T-helper 22 cell (primary cell): Measurements from ENCODE around the gene SART3.
"Not testable (repeated sequence)": the region's sequence is repeated elsewhere in the genome, so short reads cannot be mapped to it uniquely, and the experiment has no call there.

Source experiments
- DNase-seq: peaks from one replicate; pipeline ENCODE4 v3.0.0-alpha.2; 2020; ENCODE audit warnings: low read depth

Gene SART3

GRCh38 chr12:108578813-108579212 lies 17.8 kb upstream of the SART3 start:
- DNase-seq = no peak

- no peak for DNase-seq
These were observed 17.3 kb upstream of the SART3 start for GRCh38 chr12:108578264-108578663.

GRCh38 chr12:108577458-108577857 lies 16.5 kb upstream of the SART3 start:
- DNase-seq = no peak

GRCh38 chr12:108576660-108577234 lies 15.8 kb upstream of the SART3 start:
- no peak for DNase-seq

- no peak for DNase-seq
These were observed 14.4 kb upstream of the SART3 start for GRCh38 chr12:108575199-108575912.

- DNase-seq = not testable (repeated sequence)
These were observed 13.3 kb upstream of the SART3 start for GRCh38 chr12:108574276-108574675.

GRCh38 chr12:108573317-108573716 lies 12.3 kb upstream of the SART3 start:
- DNase-seq = no peak

- DNase-seq = no peak
These were observed 11.3 kb upstream of the SART3 start for GRCh38 chr12:108572166-108572790.

GRCh38 chr12:108571609-108572165 lies 10.7 kb upstream of the SART3 start:
- DNase-seq = no peak

- DNase-seq = no peak
These were observed 10.0 kb upstream of the SART3 start for GRCh38 chr12:108570743-108571608.

GRCh38 chr12:108568338-108569154 lies 7.6 kb upstream of the SART3 start:
- peak; percentile 56 for DNase-seq

GRCh38 chr12:108567406-108568337 lies 6.7 kb upstream of the SART3 start:
- DNase-seq = no peak

- no peak for DNase-seq
These were observed 5.5 kb upstream of the SART3 start for GRCh38 chr12:108566452-108566851.

- DNase-seq = peak; percentile 66
These were observed 5.0 kb upstream of the SART3 start for GRCh38 chr12:108565976-108566375.

GRCh38 chr12:108565146-108565545 lies 4.2 kb upstream of the SART3 start:
- DNase-seq = no peak

GRCh38 chr12:108564724-108565123 lies 3.8 kb upstream of the SART3 start:
- no peak for DNase-seq

- DNase-seq = no peak
These were observed 2.8 kb upstream of the SART3 start for GRCh38 chr12:108563804-108564151.

GRCh38 chr12:108563136-108563803 lies 2.3 kb upstream of the SART3 start:
- peak; percentile 74 for DNase-seq

- peak; percentile 95 for DNase-seq
These were observed 1.6 kb upstream of the SART3 start, which contains the start of gene ISCU for GRCh38 chr12:108562348-108563135. Gene ISCU (plus strand): TSS chr12:108562596. CDS start chr12:108562623, 27 bp downstream.
